Left lung (tissue), 10 donors: ENCODE data around the gene RPA1. TPM values are rescaled to one million over a fixed set of nuclear protein-coding genes. Genes with fewer than 3 reads are reported as not detected.

Source experiments
- ATAC-seq: fragments of 200-7000 bp; cut with Tn5 transposase; one replicate; pipeline ENCODE4 v1.9.1; 2020; ENCODE audit warnings: moderate library complexity
- DNase-seq, 4 donors: peaks; one replicate each; pipeline ENCODE4 v3.0.0-alpha.2; 2013 to 2020
- H3K27ac ChIP-seq, 2 donors: fragments of 200-600 bp; sonication (generic) in 1 of 2; one replicate each; pipeline versions ENCODE4 v1.5.0 to v1.8.0; 2020 to 2021
- H3K27me3 ChIP-seq, 2 donors: fragments of 200-600 bp; sonication (generic) in 1 of 2; one replicate each; pipeline versions ENCODE4 v1.5.0 to v1.8.0; 2020 to 2021
- H3K36me3 ChIP-seq, 2 donors: fragments of 200-600 bp; sonication (generic) in 1 of 2; one replicate each; pipeline versions ENCODE4 v1.5.0 to v1.8.0; 2020 to 2021
- H3K4me1 ChIP-seq, 2 donors: fragments of 200-600 bp; one replicate each; pipeline ENCODE4 v1.8.0; 2021
- H3K4me3 ChIP-seq, 2 donors: fragments of 200-600 bp; sonication (generic) in 1 of 2; one replicate each; pipeline versions ENCODE4 v1.5.0 to v1.8.0; 2020 to 2021; ENCODE audit warnings: mild to moderate bottlenecking in 1 of 2
- H3K9me3 ChIP-seq, 2 donors: fragments of 200-600 bp; sonication (generic) in 1 of 2; one replicate each; pipeline versions ENCODE4 v1.5.0 to v1.8.0; 2020 to 2021
- intact Hi-C, 2 donors: fragments of 100-400 bp; cut with DNase I; formaldehyde crosslinking; loops; one replicate each; pipeline versions ENCODE4 v1.11.2 to v1.14.2; 2022
- polyA plus RNA-seq, 6 donors: library from polyadenylated mRNA; unstranded; fragments of 120-200 nt; gene quantifications; one replicate each; pipeline ENCODE4 v1.2.1, GENCODE V29; 2013; ENCODE audit not compliant: insufficient read length in 6 of 6
- total RNA-seq, 2 donors: library from RNA; stranded (reverse); fragmentation: NEBNext Ultra II Directional; extraction: Animal tissue kit (Norgen Biotek cat#: 25700); gene quantifications; one replicate each; pipeline ENCODE4 v1.2.1, GENCODE V29; 2021
- TF ChIP-seq, protein P1 (sequence below), 2 donors: fragments of 200-600 bp; sonication (generic) in 1 of 2; IDR thresholded peaks; one replicate each; pipeline versions ENCODE4 v1.5.0 to v1.8.0; 2021; ENCODE audit warnings: antibody characterized with exemption in 2 of 2
- donor health status: DM: no; HTN: yes; CAD: no.
- donor health status: DM: no; HTN: no; CAD: no.

The RPA1 gene
- total and polyA plus RNA-seq, 8 donors: 73.4 to 150 (median 126) TPM

GRCh38 chr17:1908699-1909309 is 79.0 kb downstream of the RPA1 start:
- Histone ChIP-seq H3K27me3 (peaks cover 48 to 98% of the 10 kb centered on the region in 2 donors), H3K9me3 (no peaks in the 10 kb centered on the region), H3K4me1 (peaks cover 4 to 14% of the 10 kb centered on the region in 2 donors), H3K27ac (no peak overlapping the region), H3K4me3 (peak overlapping the region in 1 of 2 donors; percentile 10), H3K36me3 (no peaks in the 10 kb centered on the region)
- peak; percentile 36 to 87 (median 71) for DNase-seq
- peak; percentile 96 for ATAC-seq
- TF ChIP-seq, protein P1, sequence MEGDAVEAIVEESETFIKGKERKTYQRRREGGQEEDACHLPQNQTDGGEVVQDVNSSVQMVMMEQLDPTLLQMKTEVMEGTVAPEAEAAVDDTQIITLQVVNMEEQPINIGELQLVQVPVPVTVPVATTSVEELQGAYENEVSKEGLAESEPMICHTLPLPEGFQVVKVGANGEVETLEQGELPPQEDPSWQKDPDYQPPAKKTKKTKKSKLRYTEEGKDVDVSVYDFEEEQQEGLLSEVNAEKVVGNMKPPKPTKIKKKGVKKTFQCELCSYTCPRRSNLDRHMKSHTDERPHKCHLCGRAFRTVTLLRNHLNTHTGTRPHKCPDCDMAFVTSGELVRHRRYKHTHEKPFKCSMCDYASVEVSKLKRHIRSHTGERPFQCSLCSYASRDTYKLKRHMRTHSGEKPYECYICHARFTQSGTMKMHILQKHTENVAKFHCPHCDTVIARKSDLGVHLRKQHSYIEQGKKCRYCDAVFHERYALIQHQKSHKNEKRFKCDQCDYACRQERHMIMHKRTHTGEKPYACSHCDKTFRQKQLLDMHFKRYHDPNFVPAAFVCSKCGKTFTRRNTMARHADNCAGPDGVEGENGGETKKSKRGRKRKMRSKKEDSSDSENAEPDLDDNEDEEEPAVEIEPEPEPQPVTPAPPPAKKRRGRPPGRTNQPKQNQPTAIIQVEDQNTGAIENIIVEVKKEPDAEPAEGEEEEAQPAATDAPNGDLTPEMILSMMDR (IDR thresholded peaks at IDR 0.05): peak; percentile 66 to 70
- intact Hi-C loops: loop anchor here in 1 of 2 donors (5.0 kb wide), 1 partner anchor 118 kb away; the partner anchor contains the start of gene RTN4RL1

DNA sequence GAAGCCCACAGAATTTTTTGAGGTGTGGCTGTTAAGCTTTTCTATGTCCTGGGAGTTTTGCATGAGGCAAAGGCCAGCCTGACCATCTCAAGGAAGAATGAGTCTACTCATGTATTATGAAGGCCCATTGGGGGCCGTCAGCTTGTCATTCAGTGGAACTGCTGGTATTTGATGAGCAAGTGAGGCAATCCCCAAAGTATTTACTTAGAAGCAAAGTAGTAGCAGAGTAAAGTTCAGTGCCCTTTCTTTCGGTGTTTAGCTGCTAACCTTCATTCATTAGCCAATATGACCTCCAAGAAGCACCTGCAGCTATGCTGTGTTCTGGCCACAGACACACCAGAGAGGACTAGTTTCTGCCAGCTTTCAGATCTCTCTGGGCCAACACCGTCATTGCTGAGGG is 80.2 kb downstream of the RPA1 start:
- H3K27me3 ChIP-seq: peaks cover 46 to 98% of the 10 kb centered on the region in 2 donors
- no peak for ATAC-seq
- TF ChIP-seq, protein P1 (IDR thresholded peaks at IDR 0.05): no peak
- no peak overlapping the region for H3K4me3 ChIP-seq
- H3K9me3 ChIP-seq: no peaks in the 10 kb centered on the region
- no peaks in the 10 kb centered on the region for H3K36me3 ChIP-seq
- H3K4me1 ChIP-seq: peaks cover 4 to 14% of the 10 kb centered on the region in 2 donors
- intact Hi-C loops: loop anchor here in 1 of 2 donors (5.0 kb wide), 1 partner anchor 117 kb away; the partner anchor contains the start of gene RTN4RL1
- no peak overlapping the region for H3K27ac ChIP-seq
- DNase-seq: no peak

DNA sequence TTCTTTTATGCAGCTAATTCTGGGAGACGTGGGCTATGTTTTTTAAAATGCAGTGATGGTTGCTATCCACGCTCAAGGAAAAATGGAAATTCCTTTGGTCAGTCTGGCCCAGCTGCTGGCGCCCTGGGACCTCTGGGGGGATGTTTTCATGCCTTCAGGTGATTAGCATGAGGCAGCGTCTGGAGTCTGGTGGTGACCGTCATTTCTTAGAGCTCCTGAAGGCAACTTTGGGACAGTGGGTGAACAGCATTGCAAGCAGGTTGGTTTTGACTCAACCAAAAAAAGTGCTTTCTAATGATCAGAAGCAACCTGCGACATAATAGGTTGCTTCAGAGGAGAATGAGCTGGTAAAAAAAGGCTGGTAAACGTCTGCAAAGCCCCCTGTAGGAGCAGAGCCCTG is 82.3 kb downstream of the RPA1 start:
- Histone ChIP-seq H3K4me1 (peaks cover 4 to 14% of the 10 kb centered on the region in 2 donors), H3K4me3 (no peak overlapping the region), H3K9me3 (no peaks in the 10 kb centered on the region), H3K27ac (no peak overlapping the region), H3K36me3 (no peaks in the 10 kb centered on the region), H3K27me3 (peaks cover 32 to 93% of the 10 kb centered on the region in 2 donors)
- DNase-seq (peak in 1 of 4 donors; percentile 10), ATAC-seq (no peak)
- intact Hi-C loops: no loop called here
- TF ChIP-seq, protein P1 (IDR thresholded peaks at IDR 0.05): no peak

GRCh38 chr17:1913702-1914101 is 83.9 kb downstream of the RPA1 start:
- Histone ChIP-seq H3K4me3 (no peak overlapping the region), H3K9me3 (no peaks in the 10 kb centered on the region), H3K27me3 (peaks cover 17 to 78% of the 10 kb centered on the region in 2 donors), H3K4me1 (peaks cover 0 to 4% of the 10 kb centered on the region in 2 donors), H3K36me3 (no peaks in the 10 kb centered on the region), H3K27ac (no peak overlapping the region)
- intact Hi-C loops: no loop called here
- DNase-seq (no peak), ATAC-seq (no peak)
- TF ChIP-seq, protein P1 (IDR thresholded peaks at IDR 0.05): no peak

- ATAC-seq (no peak), DNase-seq (peak in 1 of 4 donors; percentile 36)
- no peaks in the 10 kb centered on the region for H3K4me1 ChIP-seq
- H3K27me3 ChIP-seq: peaks cover 17 to 68% of the 10 kb centered on the region in 2 donors
- TF ChIP-seq, protein P1 (IDR thresholded peaks at IDR 0.05): no peak
- H3K9me3 ChIP-seq: no peaks in the 10 kb centered on the region
- intact Hi-C loops: no loop called here
- no peaks in the 10 kb centered on the region for H3K36me3 ChIP-seq
- H3K4me3 ChIP-seq: no peak overlapping the region
- no peak overlapping the region for H3K27ac ChIP-seq
Measured at GRCh38 chr17:1914661-1915083, 84.9 kb downstream of the RPA1 start.
